Heart right ventricle (tissue), 16 donors: ENCODE results near the gene CLTB. TPM values are rescaled to one million over a fixed set of nuclear protein-coding genes. Genes with fewer than 3 reads are reported as not detected.

ENCODE experiments used
- ATAC-seq, 8 donors: fragments of 200-7000 bp; cut with Tn5 transposase; one replicate each; pipeline ENCODE4 v1.9.1; 2020; ENCODE audit warnings: mild to moderate bottlenecking in 8 of 8, moderate library complexity in 8 of 8, moderate number of reproducible peaks in 1 of 8
- DNase-seq, 2 donors: peaks; one replicate each; pipeline ENCODE4 v3.0.0-alpha.2; 2020
- H3K27ac ChIP-seq, 10 donors: fragments of 200-600 bp; sonication (generic) in 2 of 10; one replicate each; pipeline versions ENCODE4 v1.5.0 to v1.8.0; 2020 to 2022; ENCODE audit warnings: mild to moderate bottlenecking in 3 of 10
- H3K27me3 ChIP-seq, 7 donors: fragments of 200-600 bp; one replicate each; pipeline ENCODE4 v1.8.0; 2021 to 2022; ENCODE audit warnings: mild to moderate bottlenecking in 2 of 7
- H3K36me3 ChIP-seq, 9 donors: fragments of 200-600 bp; sonication (generic) in 1 of 9; one replicate each; pipeline versions ENCODE4 v1.5.0 to v1.8.0; 2020 to 2022; ENCODE audit warnings: mild to moderate bottlenecking in 2 of 9
- H3K4me1 ChIP-seq, 9 donors: fragments of 200-600 bp; sonication (generic) in 1 of 9; one replicate each; pipeline versions ENCODE4 v1.5.0 to v1.8.0; 2020 to 2022; ENCODE audit warnings: mild to moderate bottlenecking in 4 of 9
- H3K4me3 ChIP-seq, 10 donors: fragments of 200-600 bp; sonication (generic) in 2 of 10; one replicate each; pipeline versions ENCODE4 v1.5.0 to v1.8.0; 2020 to 2022; ENCODE audit warnings: mild to moderate bottlenecking in 7 of 10, moderate library complexity in 2 of 10
- H3K9me3 ChIP-seq, 11 donors: fragments of 200-600 bp in 10 of 11; sonication (generic) in 2 of 11; one replicate each; pipeline versions ENCODE4 v1.5.0 to v1.8.0; 2013 to 2022; ENCODE audit warnings: mild to moderate bottlenecking in 2 of 11, control low read depth in 1 of 11, moderate library complexity in 1 of 11
- WGBS, 2 donors: extraction: QIAGEN DNeasy Blood & Tissue Kit; methylation state at CpG; one replicate each; pipeline ENCODE4 v1.1.7; 2013; ENCODE audit warnings: inconsistent platforms in 1 of 2; 5-methylcytosine and 5-hydroxymethylcytosine counted together
- intact Hi-C, 10 donors: fragments of 100-400 bp; cut with DNase I; formaldehyde crosslinking; loops; one replicate each; pipeline versions ENCODE4 v1.11.1 to v1.14.2; 2022
- polyA plus RNA-seq, 2 donors: library from polyadenylated mRNA; stranded (reverse); fragments of 200-250 nt; gene quantifications; one replicate each; pipeline ENCODE4 v1.2.3, GENCODE V29; 2013
- total RNA-seq, 10 donors: library from RNA; stranded (reverse); fragmentation: NEBNext Ultra II Directional in 3 of 10; extraction: Animal tissue kit (Norgen Biotek cat#: 25700) in 3 of 10; gene quantifications; one replicate each; pipeline versions ENCODE4 v1.2.1 to v1.2.4, GENCODE V29; 2021 to 2023
- TF ChIP-seq, protein P1 (sequence below), 9 donors: fragments of 200-600 bp; sonication (generic) in 2 of 9; IDR thresholded peaks; one replicate each; pipeline versions ENCODE4 v1.5.0 to v1.8.0; 2021 to 2022; ENCODE audit warnings: antibody characterized with exemption in 9 of 9, mild to moderate bottlenecking in 5 of 9, moderate library complexity in 1 of 9
- donor health status: Arrhythmogenic right ventricular cardiomyopathy.
- donor health status: ischemic (EF 13 %, LVEDD 7.1; RV severe dilation, severe dysfunction).
- donor health status: healthy with polysubstance abuse.
- donor health status: DM: no; HTN: yes; CAD: no.
- donor health status: DM: no; HTN: no; CAD: no.
- donor health status: ischemic (EF 25% LVEDD 6.9; RV normal size, moderate dysfunction).
- donor health status: ischemic (EF 25% LVEDD 5.7; RV mildly dilated, moderate dysfunction).
- donor health status: healthy.
- donor health status: DM: yes; HTN: yes; CAD: no.
- donor health status: Ischemic cardiomyopathy.
- donor health status: ischemic (EF 35%, LVEDD 5.7; RV mildly dilated, moderate dysfunction).
- donor health status: nonischemic (EF 11% LVEDD 7.7; RV severe dilation, severe dysfunction).
- donor health status: DM: yes; HTN: yes; CAD: no.
- donor health status: PGD.
- donor health status: ischemic (EF 29% LVEDD 5.4; RV normal size, mild dysfunction).
- donor health status: nonischemic (EF 23%, LVEDD 6.1; RV moderate dilation, normal function).

CLTB gene
- total and polyA plus RNA-seq, 12 donors, result 192 to 569 (median 229) TPM

DNA sequence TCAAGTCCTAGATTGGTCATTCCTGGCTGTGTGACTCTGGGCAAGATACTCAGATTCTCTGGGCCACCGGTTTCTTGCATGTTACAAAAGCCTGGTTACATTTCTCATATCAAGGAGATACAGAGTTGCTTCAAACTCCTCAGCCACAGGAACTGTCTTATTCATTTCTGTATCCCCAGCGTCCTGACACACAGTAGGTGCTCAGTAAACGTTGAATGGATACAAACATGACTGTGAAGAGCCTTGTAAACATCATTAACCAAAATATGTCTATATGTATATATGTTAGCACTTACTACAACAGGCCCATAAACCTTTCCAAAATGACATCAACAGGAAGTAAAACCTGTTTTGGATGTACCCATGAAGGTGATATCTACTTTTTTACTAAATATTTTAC is 1.6 kb downstream of the CLTB start:
- H3K36me3 ChIP-seq, result peaks cover 0 to 22% (median 3%) of the 10 kb centered on the region in 9 donors
- intact Hi-C loops, result loop anchor here in 7 of 10 donors (5.0 to 10.0 kb wide), 6 partner anchors 52 to 530 kb away; partner anchors contain the start of genes RNF44 (in 5 of the 7), CDHR2 (in 1 of the 7) and KIAA1191 (in 1 of the 7)
- 76 to 82% methylated on average over 3 of the region's 3 CpGs for WGBS, 2 donors

DNA sequence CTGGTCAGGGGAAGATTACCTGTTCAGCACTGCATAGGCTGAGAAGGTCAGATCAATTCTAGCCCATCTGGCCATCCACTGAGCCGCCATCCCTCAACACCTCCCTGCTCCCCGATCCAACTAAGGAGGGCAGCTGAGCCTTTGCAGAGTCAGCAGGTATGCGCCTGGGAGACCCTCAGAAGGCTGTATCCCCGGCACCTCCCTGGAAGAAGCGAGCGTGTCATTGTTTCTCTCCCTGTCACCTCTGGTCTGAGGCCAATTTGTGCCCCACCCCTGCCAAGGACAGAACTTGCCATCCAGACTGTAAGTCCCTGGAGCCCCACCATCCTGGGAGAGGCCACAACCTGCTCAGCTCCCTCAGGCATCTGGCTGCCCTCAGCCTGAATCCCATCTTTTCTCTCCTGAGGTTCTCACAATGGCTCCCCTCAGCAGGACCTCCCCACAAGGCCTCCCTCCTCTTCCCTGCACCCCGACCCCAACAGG is 2.6 kb downstream of the CLTB start:
- TF ChIP-seq, protein P1, sequence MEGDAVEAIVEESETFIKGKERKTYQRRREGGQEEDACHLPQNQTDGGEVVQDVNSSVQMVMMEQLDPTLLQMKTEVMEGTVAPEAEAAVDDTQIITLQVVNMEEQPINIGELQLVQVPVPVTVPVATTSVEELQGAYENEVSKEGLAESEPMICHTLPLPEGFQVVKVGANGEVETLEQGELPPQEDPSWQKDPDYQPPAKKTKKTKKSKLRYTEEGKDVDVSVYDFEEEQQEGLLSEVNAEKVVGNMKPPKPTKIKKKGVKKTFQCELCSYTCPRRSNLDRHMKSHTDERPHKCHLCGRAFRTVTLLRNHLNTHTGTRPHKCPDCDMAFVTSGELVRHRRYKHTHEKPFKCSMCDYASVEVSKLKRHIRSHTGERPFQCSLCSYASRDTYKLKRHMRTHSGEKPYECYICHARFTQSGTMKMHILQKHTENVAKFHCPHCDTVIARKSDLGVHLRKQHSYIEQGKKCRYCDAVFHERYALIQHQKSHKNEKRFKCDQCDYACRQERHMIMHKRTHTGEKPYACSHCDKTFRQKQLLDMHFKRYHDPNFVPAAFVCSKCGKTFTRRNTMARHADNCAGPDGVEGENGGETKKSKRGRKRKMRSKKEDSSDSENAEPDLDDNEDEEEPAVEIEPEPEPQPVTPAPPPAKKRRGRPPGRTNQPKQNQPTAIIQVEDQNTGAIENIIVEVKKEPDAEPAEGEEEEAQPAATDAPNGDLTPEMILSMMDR (IDR thresholded peaks at IDR 0.05), result no peak
- peak in 1 of 8 donors; percentile 2 for ATAC-seq
- Histone ChIP-seq H3K27me3 (no peaks in the 10 kb centered on the region), H3K9me3 (no peaks in the 10 kb centered on the region), H3K4me1 (peaks cover 28 to 61% (median 53%) of the 10 kb centered on the region in 9 donors), H3K36me3 (peaks cover 0 to 31% (median 7%) of the 10 kb centered on the region in 9 donors), H3K4me3 (peak overlapping the region in 1 of 10 donors; percentile 1), H3K27ac (peak overlapping the region in 9 of 10 donors; percentile 14 to 66 (median 49))
- DNase-seq, result no peak
- intact Hi-C loops, result loop anchor here in 7 of 10 donors (10.0 kb wide), 4 partner anchors 121 to 531 kb away; partner anchors contain the start of genes RNF44 (in 5 of the 7) and CDHR2 (in 1 of the 7)
- WGBS, 2 donors, result 79 to 82% methylated on average over 7 of the region's 7 CpGs

More for the DNA sequence above, 1.6 kb downstream of the CLTB start:
- no peak for ATAC-seq
- Histone ChIP-seq H3K27ac (peak overlapping the region in 6 of 10 donors; percentile 5 to 99 (median 91)), H3K9me3 (no peaks in the 10 kb centered on the region), H3K4me1 (peaks cover 28 to 61% (median 53%) of the 10 kb centered on the region in 9 donors), H3K4me3 (peak overlapping the region in 5 of 10 donors; percentile 80 to 100 (median 97)), H3K27me3 (no peaks in the 10 kb centered on the region)
- DNase-seq, result no peak
- TF ChIP-seq, protein P1 (IDR thresholded peaks at IDR 0.05), result no peak

DNA sequence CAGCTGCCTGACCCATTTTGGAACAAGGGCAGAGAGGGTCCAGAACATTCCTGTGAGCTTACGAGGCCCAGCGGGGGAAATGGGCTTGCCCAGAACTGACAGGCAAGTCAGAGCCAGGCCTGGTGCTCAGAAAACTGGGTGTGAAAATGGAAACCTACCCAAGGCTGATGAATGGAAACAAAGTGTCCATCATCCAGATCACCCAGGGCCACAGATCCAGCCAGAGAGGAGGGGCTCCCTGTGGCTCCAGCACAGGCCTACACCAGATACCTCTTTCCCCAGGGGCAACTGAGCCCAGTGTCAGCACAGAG is 3.1 kb downstream of the CLTB start:
- no peaks in the 10 kb centered on the region for H3K27me3 ChIP-seq
- intact Hi-C loops, result loop anchor here in 7 of 10 donors (10.0 kb wide), 4 partner anchors 122 to 532 kb away; partner anchors contain the start of genes RNF44 (in 5 of the 7) and CDHR2 (in 1 of the 7)
- H3K36me3 ChIP-seq, result peaks cover 0 to 37% (median 7%) of the 10 kb centered on the region in 9 donors
- H3K4me3 ChIP-seq, result no peak overlapping the region
- peaks cover 28 to 63% (median 53%) of the 10 kb centered on the region in 9 donors for H3K4me1 ChIP-seq
- ATAC-seq (peak in 6 of 8 donors; percentile 6 to 56 (median 35)), DNase-seq (peak in 1 of 2 donors; percentile 40)
- H3K27ac ChIP-seq, result peak overlapping the region in 9 of 10 donors; percentile 14 to 66 (median 49)
- TF ChIP-seq, protein P1 (IDR thresholded peaks at IDR 0.05), result no peak
- WGBS, 2 donors, result 36 to 38% methylated on average over 2 of the region's 2 CpGs
- no peaks in the 10 kb centered on the region for H3K9me3 ChIP-seq

DNA sequence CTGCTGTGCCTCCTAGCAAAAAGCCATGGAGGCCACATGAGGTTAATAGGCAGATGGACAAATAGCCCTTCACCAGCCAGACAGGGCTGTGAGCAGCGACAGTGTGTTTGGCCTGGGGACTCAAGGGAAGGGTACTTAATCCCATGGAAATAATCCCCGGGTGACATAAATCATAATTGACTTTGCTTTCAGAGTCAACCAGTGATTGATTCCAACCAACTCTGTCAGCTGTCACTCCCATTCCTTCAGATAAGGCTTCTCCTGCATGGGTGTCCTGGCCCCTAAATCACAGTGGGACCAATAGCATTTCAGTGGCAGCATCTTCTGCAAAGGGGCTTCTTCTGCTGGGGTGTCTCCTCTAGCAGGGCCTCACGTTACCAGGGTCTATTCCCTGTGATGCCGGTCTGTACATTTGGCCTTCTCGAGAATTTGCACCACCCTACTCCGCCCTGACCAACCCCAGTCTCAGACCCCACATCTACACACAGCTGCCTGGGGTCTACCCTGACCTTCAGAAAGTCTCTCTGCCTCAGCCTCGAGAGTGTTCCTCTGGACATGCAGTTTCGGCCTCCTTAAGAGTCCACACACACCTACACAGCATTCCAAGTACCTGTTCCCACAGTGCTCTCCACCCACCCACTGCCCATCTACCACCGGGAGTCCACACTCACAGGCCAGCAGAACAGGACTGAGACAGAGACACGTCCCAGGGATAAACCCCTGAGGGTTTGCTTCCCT is 3.7 kb downstream of the CLTB start:
- Histone ChIP-seq H3K36me3 (peaks cover 0 to 42% (median 7%) of the 10 kb centered on the region in 9 donors), H3K4me1 (peaks cover 28 to 69% (median 55%) of the 10 kb centered on the region in 9 donors), H3K27ac (peak overlapping the region in 8 of 10 donors; percentile 14 to 66 (median 49)), H3K27me3 (no peaks in the 10 kb centered on the region), H3K4me3 (no peak overlapping the region), H3K9me3 (no peaks in the 10 kb centered on the region)
- DNase-seq, result no peak
- 73 to 77% methylated on average over 10 of the region's 10 CpGs for WGBS, 2 donors
- TF ChIP-seq, protein P1 (IDR thresholded peaks at IDR 0.05), result no peak
- intact Hi-C loops, result loop anchor here in 7 of 10 donors (10.0 kb wide), 4 partner anchors 122 to 532 kb away; partner anchors contain the start of genes RNF44 (in 5 of the 7) and CDHR2 (in 1 of the 7)
- ATAC-seq, result no peak
